Measurements from ENCODE around the gene LRFN4. TPM values are rescaled to one million over a fixed set of nuclear protein-coding genes. Genes with fewer than 3 reads are reported as not detected.

The LRFN4 gene
- total RNA-seq, 2 donors from 2014 or later, result 8.6 to 13.2 TPM

DNA sequence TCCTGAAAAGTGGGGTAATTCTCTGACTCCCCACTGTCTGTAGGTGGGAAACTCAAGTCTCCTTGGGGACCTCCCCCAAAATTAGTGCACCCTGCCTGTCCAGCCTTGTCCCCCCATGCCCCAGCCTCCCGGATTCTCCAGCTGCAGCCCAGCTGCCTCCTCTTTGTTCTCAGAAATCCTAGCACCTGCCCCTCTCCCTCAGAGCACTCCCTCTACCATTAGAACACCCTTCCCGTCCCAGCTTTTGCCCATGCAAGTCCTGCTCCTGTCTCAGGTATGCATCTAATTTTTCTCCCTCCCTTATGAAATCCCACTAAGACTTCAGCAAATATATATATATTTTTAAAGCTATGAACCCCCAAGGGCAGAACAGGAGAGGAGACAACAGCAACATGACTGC lies 37.3 kb downstream of the LRFN4 start:
- TF ChIP-seq, protein P1, sequence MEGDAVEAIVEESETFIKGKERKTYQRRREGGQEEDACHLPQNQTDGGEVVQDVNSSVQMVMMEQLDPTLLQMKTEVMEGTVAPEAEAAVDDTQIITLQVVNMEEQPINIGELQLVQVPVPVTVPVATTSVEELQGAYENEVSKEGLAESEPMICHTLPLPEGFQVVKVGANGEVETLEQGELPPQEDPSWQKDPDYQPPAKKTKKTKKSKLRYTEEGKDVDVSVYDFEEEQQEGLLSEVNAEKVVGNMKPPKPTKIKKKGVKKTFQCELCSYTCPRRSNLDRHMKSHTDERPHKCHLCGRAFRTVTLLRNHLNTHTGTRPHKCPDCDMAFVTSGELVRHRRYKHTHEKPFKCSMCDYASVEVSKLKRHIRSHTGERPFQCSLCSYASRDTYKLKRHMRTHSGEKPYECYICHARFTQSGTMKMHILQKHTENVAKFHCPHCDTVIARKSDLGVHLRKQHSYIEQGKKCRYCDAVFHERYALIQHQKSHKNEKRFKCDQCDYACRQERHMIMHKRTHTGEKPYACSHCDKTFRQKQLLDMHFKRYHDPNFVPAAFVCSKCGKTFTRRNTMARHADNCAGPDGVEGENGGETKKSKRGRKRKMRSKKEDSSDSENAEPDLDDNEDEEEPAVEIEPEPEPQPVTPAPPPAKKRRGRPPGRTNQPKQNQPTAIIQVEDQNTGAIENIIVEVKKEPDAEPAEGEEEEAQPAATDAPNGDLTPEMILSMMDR (IDR thresholded peaks at IDR 0.05), result no peak
- no peak for DNase-seq (ENCODE audit: low spot score)
- no peaks in the 10 kb centered on the region for H3K36me3 ChIP-seq

DNA sequence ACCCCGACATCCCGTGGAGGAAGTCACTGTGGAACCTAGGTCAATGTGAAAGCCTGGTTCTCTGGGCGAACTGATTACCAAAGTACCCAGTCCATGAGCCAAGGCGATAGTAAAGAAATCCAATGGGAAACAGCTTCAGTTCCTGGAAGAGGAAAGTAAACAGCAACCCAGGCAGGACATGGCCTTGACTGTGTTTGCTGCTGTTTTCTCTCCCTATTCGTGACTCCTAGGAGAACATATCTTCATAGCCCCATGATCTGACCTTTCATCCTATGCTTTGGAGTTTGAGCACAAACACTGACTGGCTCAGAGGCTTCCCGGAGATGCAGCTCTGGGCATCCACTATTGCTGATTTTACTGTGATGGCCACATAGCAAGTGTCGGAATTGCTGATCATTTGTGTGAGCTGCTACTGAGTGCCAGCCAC lies 45.1 kb downstream of the LRFN4 start:
- H3K4me3 ChIP-seq, result no peak overlapping the region

More for the DNA sequence above, 37.3 kb downstream of the LRFN4 start:
- Histone ChIP-seq H3K4me3 (no peak overlapping the region), H3K4me1 (no peaks in the 10 kb centered on the region), H3K27ac (no peak overlapping the region), H3K9me3 (no peaks in the 10 kb centered on the region), H3K27me3 (no peaks in the 10 kb centered on the region)

DNA sequence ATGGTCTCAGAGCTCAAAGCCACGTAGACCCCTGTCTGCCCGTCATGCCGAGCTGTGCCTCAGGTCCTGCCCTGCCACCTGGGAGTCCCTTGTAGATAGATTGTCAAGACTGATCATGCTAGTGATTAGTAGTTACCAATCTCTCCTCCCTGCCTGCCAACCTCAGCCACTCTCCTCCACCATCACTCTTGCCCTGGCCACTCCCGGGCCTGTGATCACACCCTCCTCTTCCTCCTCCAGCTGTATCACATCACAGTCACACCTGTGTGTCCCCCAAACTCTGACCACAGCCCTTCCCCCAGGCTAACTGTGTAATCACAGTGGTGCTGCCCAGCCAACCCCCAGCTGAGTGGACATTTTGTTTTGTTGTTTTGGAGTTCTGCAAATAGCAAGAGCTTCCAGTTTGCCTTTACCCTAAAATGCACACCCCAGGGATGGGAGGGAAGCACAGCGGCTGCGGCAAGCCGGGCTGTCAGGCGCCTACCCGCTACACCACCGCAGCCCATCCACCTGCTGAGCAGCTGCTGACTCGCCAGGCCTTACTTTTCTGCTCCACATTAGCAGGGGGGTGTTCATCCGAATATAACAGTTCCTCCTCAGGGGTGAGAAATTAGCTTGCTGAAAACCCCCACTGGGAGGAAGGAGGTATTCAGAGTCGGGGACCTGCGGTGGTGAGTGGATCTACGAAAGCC lies 45.8 kb downstream of the LRFN4 start:
- no peak for DNase-seq (ENCODE audit: low spot score)
- H3K4me3 ChIP-seq, result no peak overlapping the region
- no peak overlapping the region for H3K27ac ChIP-seq
- no peaks in the 10 kb centered on the region for H3K36me3 ChIP-seq
- peaks cover 0 to 9% of the 10 kb centered on the region in 2 donors for H3K4me1 ChIP-seq
- TF ChIP-seq, protein P1 (IDR thresholded peaks at IDR 0.05), result no peak
- no peaks in the 10 kb centered on the region for H3K9me3 ChIP-seq
- no peaks in the 10 kb centered on the region for H3K27me3 ChIP-seq

More for the DNA sequence above, 45.1 kb downstream of the LRFN4 start:
- Histone ChIP-seq H3K9me3 (no peaks in the 10 kb centered on the region), H3K27me3 (no peaks in the 10 kb centered on the region), H3K4me1 (peaks cover 0 to 9% of the 10 kb centered on the region in 2 donors), H3K36me3 (no peaks in the 10 kb centered on the region), H3K27ac (no peak overlapping the region)
- DNase-seq (ENCODE audit: low spot score), result no peak
- TF ChIP-seq, protein P1 (IDR thresholded peaks at IDR 0.05), result no peak

DNA sequence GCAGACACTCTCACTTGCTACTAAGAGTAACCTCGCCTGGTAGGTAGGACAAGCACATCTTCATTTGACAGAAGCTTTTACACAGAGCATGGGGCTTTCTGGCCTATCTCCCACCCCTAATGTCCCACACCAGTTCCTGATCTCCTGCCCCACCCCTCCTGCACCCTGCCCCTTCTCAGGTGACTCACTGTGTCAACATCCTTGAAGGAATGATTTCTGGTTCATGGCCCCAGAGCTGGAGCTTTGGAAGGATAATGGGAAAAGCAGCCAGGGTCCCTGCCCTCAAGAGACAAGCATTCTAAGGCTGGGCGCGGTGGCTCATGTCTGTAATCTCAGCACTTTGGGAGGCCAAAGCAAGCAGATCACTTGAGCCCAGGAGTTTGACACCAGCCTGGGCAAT lies 47.2 kb downstream of the LRFN4 start:
- peaks cover 0 to 9% of the 10 kb centered on the region in 2 donors for H3K4me1 ChIP-seq
- H3K9me3 ChIP-seq, result no peaks in the 10 kb centered on the region
- no peak overlapping the region for H3K4me3 ChIP-seq
- no peak for DNase-seq (ENCODE audit: low spot score)
- no peak overlapping the region for H3K27ac ChIP-seq
- no peaks in the 10 kb centered on the region for H3K36me3 ChIP-seq
- TF ChIP-seq, protein P1 (IDR thresholded peaks at IDR 0.05), result no peak
- H3K27me3 ChIP-seq, result no peaks in the 10 kb centered on the region

- Histone ChIP-seq H3K4me1 (peaks cover 0 to 9% of the 10 kb centered on the region in 2 donors), H3K27ac (no peak overlapping the region), H3K9me3 (no peaks in the 10 kb centered on the region), H3K4me3 (no peak overlapping the region), H3K27me3 (no peaks in the 10 kb centered on the region), H3K36me3 (no peaks in the 10 kb centered on the region)
- TF ChIP-seq, protein P1 (IDR thresholded peaks at IDR 0.05), result no peak
- no peak for DNase-seq (ENCODE audit: low spot score)
Observed at GRCh38 chr11:66904561-66904960, 47.7 kb downstream of the LRFN4 start.
